ENCODE data around the gene HCRTR1. TPM values are rescaled to one million over a fixed set of nuclear protein-coding genes. Genes with fewer than 3 reads are reported as not detected.
A peak's percentile ranks its signal among the peaks of the same experiment; 100 is the strongest.

The HCRTR1 gene
- total and polyA plus RNA-seq, 5 donors = 0.14 to 0.37 (median 0.18) TPM; not detected in 2

GRCh38 chr1:31664528-31664927 lies 47.0 kb downstream of the HCRTR1 start:
- no peak overlapping the region for H3K4me3 ChIP-seq (ENCODE audit: low read length)
- intact Hi-C loops (cut with DNase I) = loop anchor here (2.0 to 10.0 kb wide), 5 partner anchors 50 to 124 kb away; no protein-coding TSS in a partner anchor
- peaks cover 9% of the 10 kb centered on the region for H3K4me1 ChIP-seq (ENCODE audit: control insufficient read depth, insufficient read depth, low read length)
- no peak overlapping the region for H3K27ac ChIP-seq (ENCODE audit: low read length)
- 77% methylated on average over 9 of the region's 9 CpGs for WGBS
- DNase-seq (no peak), ATAC-seq (no peak)
- H3K9me3 ChIP-seq (ENCODE audit: control insufficient read depth, low read length) = no peaks in the 10 kb centered on the region
- no peaks in the 10 kb centered on the region for H3K27me3 ChIP-seq (ENCODE audit: control insufficient read depth, insufficient read depth)

DNA sequence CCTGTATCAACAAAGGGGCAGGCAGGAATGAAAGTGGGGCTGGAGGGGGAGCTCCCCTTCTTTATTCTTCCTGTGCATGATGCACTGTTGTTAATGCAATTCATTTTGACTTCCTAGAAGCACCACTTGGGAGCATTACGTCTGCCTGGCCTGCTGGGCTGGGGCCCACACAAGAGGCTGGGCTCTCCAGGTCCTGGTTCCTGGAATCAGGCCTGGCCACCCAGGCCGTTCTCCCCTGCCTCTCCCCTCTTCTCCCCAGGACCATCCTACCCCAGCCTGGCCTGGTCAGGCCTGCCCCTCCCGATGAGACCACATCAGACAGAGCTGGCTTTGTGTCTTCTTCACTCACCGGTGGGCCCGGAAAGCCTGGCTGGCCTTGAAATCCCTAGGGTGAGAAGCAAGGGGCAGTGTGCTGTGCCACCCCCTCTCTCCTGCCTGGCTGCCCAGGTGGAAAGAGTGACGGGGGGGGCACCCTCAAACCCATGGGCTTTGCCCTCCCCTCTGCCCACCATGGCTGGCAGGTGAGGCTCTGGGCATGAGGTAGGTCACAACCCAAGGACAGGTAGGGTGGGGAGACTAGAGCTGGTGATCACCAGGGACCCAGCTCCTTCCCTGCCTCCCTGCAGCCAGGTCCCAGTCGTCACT lies 47.9 kb downstream of the HCRTR1 start:
- ATAC-seq (no peak), DNase-seq (no peak)
- no peak overlapping the region for H3K27ac ChIP-seq (ENCODE audit: low read length)
- H3K4me3 ChIP-seq (ENCODE audit: low read length) = no peak overlapping the region
- H3K9me3 ChIP-seq (ENCODE audit: control insufficient read depth, low read length) = no peaks in the 10 kb centered on the region
- intact Hi-C loops (cut with DNase I) = loop anchor here (2.0 to 10.0 kb wide), 7 partner anchors 37 to 123 kb away; partner anchors contain the start of gene COL16A1 (in 1 of the 4)
- WGBS = 72% methylated on average over 7 of the region's 7 CpGs
- H3K27me3 ChIP-seq (ENCODE audit: control insufficient read depth, insufficient read depth) = no peaks in the 10 kb centered on the region
- peaks cover 13% of the 10 kb centered on the region for H3K4me1 ChIP-seq (ENCODE audit: control insufficient read depth, insufficient read depth, low read length)

DNA sequence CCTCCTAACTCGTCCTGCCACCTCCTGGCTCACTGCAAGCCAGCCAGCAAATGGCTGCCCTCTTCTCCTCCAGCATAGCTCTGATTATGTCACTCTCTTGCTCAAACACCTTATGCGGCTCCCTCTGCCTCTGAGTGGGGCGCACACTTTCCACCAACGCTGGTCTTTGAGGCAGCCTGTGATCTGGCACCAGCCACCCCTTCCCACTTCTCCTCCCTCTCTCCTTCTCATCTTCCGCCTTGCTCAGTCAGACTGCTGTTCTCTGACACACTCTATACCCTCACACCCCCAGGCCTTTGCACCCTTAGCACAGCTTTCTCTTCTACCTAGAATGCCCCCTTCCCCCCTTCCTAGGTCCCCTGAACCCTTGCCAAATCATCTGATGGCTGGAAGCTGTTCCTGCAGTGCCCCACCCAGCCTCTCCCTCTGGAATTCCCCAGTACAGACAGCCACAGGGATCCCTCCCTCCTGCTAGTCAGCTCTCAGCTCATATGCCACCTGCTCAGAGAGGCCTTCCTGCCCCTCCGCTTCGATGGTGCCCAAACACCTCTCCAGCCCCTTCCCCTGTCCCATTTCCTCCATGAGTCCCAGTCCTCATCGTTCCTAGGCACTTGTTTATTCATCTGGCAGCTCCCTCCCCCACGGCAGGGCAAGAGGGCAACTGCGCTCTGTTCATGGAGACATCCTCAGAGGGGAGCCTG lies 48.9 kb downstream of the HCRTR1 start:
- WGBS = 53% methylated on average over 10 of the region's 10 CpGs
- intact Hi-C loops (cut with DNase I) = loop anchor here (5.0 to 10.0 kb wide), 6 partner anchors 36 to 121 kb away; partner anchors contain the start of gene COL16A1 (in 1 of the 4)
- Histone ChIP-seq H3K27me3 (ENCODE audit: control insufficient read depth, insufficient read depth) (no peaks in the 10 kb centered on the region), H3K27ac (ENCODE audit: low read length) (no peak overlapping the region), H3K4me1 (ENCODE audit: control insufficient read depth, insufficient read depth, low read length) (peaks cover 19% of the 10 kb centered on the region), H3K4me3 (ENCODE audit: low read length) (no peak overlapping the region), H3K9me3 (ENCODE audit: control insufficient read depth, low read length) (no peaks in the 10 kb centered on the region)
- ATAC-seq (no peak), DNase-seq (peak in 1 of 3 donors; percentile 55)

GRCh38 chr1:31667065-31667785 lies 49.7 kb downstream of the HCRTR1 start:
- WGBS = 75% methylated on average over 19 of the region's 19 CpGs
- Histone ChIP-seq H3K9me3 (ENCODE audit: control insufficient read depth, low read length) (no peaks in the 10 kb centered on the region), H3K4me1 (ENCODE audit: control insufficient read depth, insufficient read depth, low read length) (peaks cover 21% of the 10 kb centered on the region), H3K4me3 (ENCODE audit: low read length) (no peak overlapping the region), H3K27ac (ENCODE audit: low read length) (no peak overlapping the region), H3K27me3 (ENCODE audit: control insufficient read depth, insufficient read depth) (no peaks in the 10 kb centered on the region)
- intact Hi-C loops (cut with DNase I) = loop anchor here (5.0 to 10.0 kb wide), 6 partner anchors 35 to 120 kb away; partner anchors contain the start of gene COL16A1 (in 1 of the 4)
- no peak for ATAC-seq
- peak in 2 of 3 donors; percentile 60 to 64 for DNase-seq

GRCh38 chr1:31668303-31668883 lies 50.9 kb downstream of the HCRTR1 start:
- H3K9me3 ChIP-seq (ENCODE audit: control insufficient read depth, low read length) = no peaks in the 10 kb centered on the region
- intact Hi-C loops (cut with DNase I) = loop anchor here (5.0 to 10.0 kb wide), 6 partner anchors 34 to 119 kb away; partner anchors contain the start of gene COL16A1 (in 1 of the 4)
- H3K27me3 ChIP-seq (ENCODE audit: control insufficient read depth, insufficient read depth) = no peaks in the 10 kb centered on the region
- ATAC-seq = no peak
- DNase-seq = peak in 2 of 3 donors; percentile 46 to 62
- H3K27ac ChIP-seq (ENCODE audit: low read length) = no peak overlapping the region
- no peak overlapping the region for H3K4me3 ChIP-seq (ENCODE audit: low read length)
- WGBS = 67% methylated on average over 11 of the region's 11 CpGs
- peaks cover 21% of the 10 kb centered on the region for H3K4me1 ChIP-seq (ENCODE audit: control insufficient read depth, insufficient read depth, low read length)

GRCh38 chr1:31669433-31669785 lies 51.9 kb downstream of the HCRTR1 start:
- no peak overlapping the region for H3K4me3 ChIP-seq (ENCODE audit: low read length)
- no peak for DNase-seq
- no peaks in the 10 kb centered on the region for H3K27me3 ChIP-seq (ENCODE audit: control insufficient read depth, insufficient read depth)
- H3K4me1 ChIP-seq (ENCODE audit: control insufficient read depth, insufficient read depth, low read length) = peaks cover 23% of the 10 kb centered on the region
- peak overlapping the region; percentile 57 for H3K27ac ChIP-seq (ENCODE audit: low read length)
- H3K9me3 ChIP-seq (ENCODE audit: control insufficient read depth, low read length) = no peaks in the 10 kb centered on the region
- WGBS = 46% methylated on average over 7 of the region's 7 CpGs
- ATAC-seq = no peak
- intact Hi-C loops (cut with DNase I) = loop anchor here (5.0 to 10.0 kb wide), 6 partner anchors 33 to 118 kb away; partner anchors contain the start of gene COL16A1 (in 1 of the 4)

GRCh38 chr1:31669786-31670592 lies 52.5 kb downstream of the HCRTR1 start:
- intact Hi-C loops (cut with DNase I) = loop anchor here (5.0 to 10.0 kb wide), 6 partner anchors 32 to 117 kb away; partner anchors contain the start of gene COL16A1 (in 1 of the 4)
- 4% methylated on average over 30 of the region's 30 CpGs for WGBS
- ATAC-seq (peak; percentile 54 to 63), DNase-seq (peak; percentile 77 to 90 (median 89))
- Histone ChIP-seq H3K4me3 (ENCODE audit: low read length) (peak overlapping the region; percentile 5), H3K27ac (ENCODE audit: low read length) (peak overlapping the region; percentile 57), H3K9me3 (ENCODE audit: control insufficient read depth, low read length) (no peaks in the 10 kb centered on the region), H3K4me1 (ENCODE audit: control insufficient read depth, insufficient read depth, low read length) (peaks cover 23% of the 10 kb centered on the region), H3K27me3 (ENCODE audit: control insufficient read depth, insufficient read depth) (no peaks in the 10 kb centered on the region)

DNA sequence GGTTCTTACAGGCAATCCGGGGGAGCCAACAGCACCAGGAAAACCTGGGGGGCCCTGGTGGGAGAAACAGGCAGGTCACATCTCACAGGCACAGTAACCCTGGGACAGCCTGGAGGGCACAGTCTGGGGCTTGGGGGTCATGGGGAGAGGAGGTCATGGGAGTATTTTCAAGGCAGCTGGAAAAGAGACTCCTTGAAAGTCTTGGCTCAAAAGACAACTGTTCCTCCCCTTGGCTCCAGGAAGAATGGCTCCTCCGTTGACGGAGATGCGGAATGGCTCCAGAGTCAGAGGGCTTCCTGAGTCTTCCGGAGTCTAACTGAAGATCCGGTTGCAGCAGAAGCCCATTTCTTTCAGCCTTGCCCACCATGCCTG lies 53.1 kb downstream of the HCRTR1 start:
- 24% methylated on average over 6 of the region's 6 CpGs for WGBS
- Histone ChIP-seq H3K9me3 (ENCODE audit: control insufficient read depth, low read length) (no peaks in the 10 kb centered on the region), H3K27ac (ENCODE audit: low read length) (peak overlapping the region; percentile 54), H3K4me1 (ENCODE audit: control insufficient read depth, insufficient read depth, low read length) (peaks cover 23% of the 10 kb centered on the region), H3K4me3 (ENCODE audit: low read length) (peak overlapping the region; percentile 5), H3K27me3 (ENCODE audit: control insufficient read depth, insufficient read depth) (no peaks in the 10 kb centered on the region)
- DNase-seq (peak in 2 of 3 donors; percentile 24 to 38), ATAC-seq (peak in 1 of 2 donors; percentile 0)
- intact Hi-C loops (cut with DNase I) = no loop called here

- peaks cover 23% of the 10 kb centered on the region for H3K4me1 ChIP-seq (ENCODE audit: control insufficient read depth, insufficient read depth, low read length)
Observed at GRCh38 chr1:31671147-31671546, 53.7 kb downstream of the HCRTR1 start.

More at GRCh38 chr1:31671147-31671546, 53.7 kb downstream of the HCRTR1 start:
- Histone ChIP-seq H3K4me3 (ENCODE audit: low read length) (no peak overlapping the region), H3K27me3 (ENCODE audit: control insufficient read depth, insufficient read depth) (no peaks in the 10 kb centered on the region), H3K9me3 (ENCODE audit: control insufficient read depth, low read length) (no peaks in the 10 kb centered on the region), H3K27ac (ENCODE audit: low read length) (no peak overlapping the region)
- intact Hi-C loops (cut with DNase I) = no loop called here
- ATAC-seq (peak in 1 of 2 donors; percentile 3), DNase-seq (peak in 2 of 3 donors; percentile 42 to 49)
- 62% methylated on average over 11 of the region's 11 CpGs for WGBS
